DND-41 (cell line): ENCODE measurements around the gene ORMDL2.
A peak's percentile ranks its signal among the peaks of the same experiment; 100 is the strongest.

Experiments used
- ATAC-seq: fragments of 200-7000 bp; cut with Tn5 transposase; 3 replicates; pipeline ENCODE4 v1.9.1; 2021; ENCODE audit warnings: low read depth; ENCODE audit not compliant: insufficient read depth
- DNase-seq: peaks from one replicate; pipeline ENCODE4 v3.0.0-alpha.2; 2020
- H2AFZ ChIP-seq: 2 replicates; pipeline ENCODE4 v1.6.0; 2012; ENCODE audit warnings: low read depth, low read length
- H3K27ac ChIP-seq: 2 replicates; pipeline ENCODE4 v1.5.1; 2012; ENCODE audit warnings: low read length, inconsistent platforms
- H3K27me3 ChIP-seq: fragments of 200-600 bp; sonication (generic); 2 replicates; pipeline ENCODE4 v1.6.0; 2012; ENCODE audit warnings: low read length, mild to moderate bottlenecking, inconsistent platforms; ENCODE audit not compliant: insufficient read depth, poor library complexity
- H3K36me3 ChIP-seq: 2 replicates; pipeline ENCODE4 v1.5.1; 2012; ENCODE audit warnings: low read length, inconsistent platforms; ENCODE audit not compliant: insufficient read depth
- H3K4me1 ChIP-seq: 2 replicates; pipeline ENCODE4 v1.5.1; 2012; ENCODE audit warnings: mild to moderate bottlenecking, low read length; ENCODE audit not compliant: insufficient read depth
- H3K4me2 ChIP-seq: 2 replicates; pipeline ENCODE4 v1.6.0; 2012; ENCODE audit warnings: mild to moderate bottlenecking, moderate library complexity, low read length, inconsistent platforms; ENCODE audit not compliant: insufficient read depth
- H3K4me3 ChIP-seq, 2 experiments: fragments of 200-600 bp in 1 of 2; shearing (Covaris generic) in 1 of 2; 2 replicates each; pipeline ENCODE4 v1.5.1; 2012 to 2016; ENCODE audit warnings: inconsistent platforms in 2 of 2, low read length in 2 of 2, mild to moderate bottlenecking in 2 of 2, low read depth in 1 of 2, moderate library complexity in 1 of 2
- H3K79me2 ChIP-seq: 2 replicates; pipeline ENCODE4 v1.6.0; 2012; ENCODE audit warnings: low read length, inconsistent platforms; ENCODE audit not compliant: insufficient read depth
- H3K9ac ChIP-seq: 2 replicates; pipeline ENCODE4 v1.6.0; 2012; ENCODE audit warnings: low read depth, mild to moderate bottlenecking, inconsistent platforms, low read length, moderate library complexity
- H3K9me3 ChIP-seq: 2 replicates; pipeline ENCODE4 v1.5.1; 2012; ENCODE audit warnings: low read length, moderate library complexity, mild to moderate bottlenecking, inconsistent platforms; ENCODE audit not compliant: insufficient read depth, severe bottlenecking
- H4K20me1 ChIP-seq: 2 replicates; pipeline ENCODE4 v1.6.0; 2012; ENCODE audit warnings: low read length; ENCODE audit not compliant: insufficient read depth
- CTCF ChIP-seq: IDR thresholded peaks from 2 replicates; pipeline ENCODE4 v1.5.1; 2012; ENCODE audit warnings: borderline replicate concordance, low read length, moderate library complexity, mild to moderate bottlenecking; ENCODE audit not compliant: poor library complexity, severe bottlenecking; ENCODE audit errors: extremely low read depth
- EZH2 ChIP-seq: IDR thresholded peaks from 3 replicates; pipeline ENCODE4 v1.6.1; 2012; ENCODE audit warnings: borderline replicate concordance, low read depth, mild to moderate bottlenecking, moderate library complexity, low read length, inconsistent platforms; ENCODE audit not compliant: severe bottlenecking

ORMDL2 gene

GRCh38 chr12:55817345-55818139 lies at the start of gene ORMDL2, which contains the start of gene SARNP:
Gene ORMDL2 (plus strand): TSS chr12:55818041. CDS start chr12:55819000, 959 bp downstream.
Gene SARNP (minus strand): TSS chr12:55817724. CDS start chr12:55817701, 23 bp downstream.
- ATAC-seq (peak; percentile 94), DNase-seq (peak; percentile 99)
- H3K4me3 ChIP-seq, result peak within 1 kb of the TSS; percentile 79 to 86
- peaks cover 82% of the 10 kb centered on the region for H3K79me2 ChIP-seq
- H4K20me1 ChIP-seq, result peaks cover 31% of the 10 kb centered on the region
- H3K9me3 ChIP-seq, result no peaks in the 10 kb centered on the region
- H3K4me2 ChIP-seq, result peak within 1 kb of the TSS; percentile 96
- H3K27ac ChIP-seq, result peak within 1 kb of the TSS; percentile 90
- peaks cover 58% of the 10 kb centered on the region for H3K4me1 ChIP-seq
- no peaks in the 10 kb centered on the region for H3K27me3 ChIP-seq
- H3K9ac ChIP-seq, result peak within 1 kb of the TSS; percentile 74
- peaks cover 69% of the 10 kb centered on the region for H3K36me3 ChIP-seq
- TF ChIP-seq EZH2 (no peak), CTCF (no peak)
- peak within 1 kb of the TSS; percentile 84 for H2AFZ ChIP-seq

- Histone ChIP-seq H2AFZ (no peak overlapping the region), H3K9ac (no peak overlapping the region), H3K36me3 (peaks cover 73% of the 10 kb centered on the region), H3K4me2 (no peak overlapping the region), H3K9me3 (no peaks in the 10 kb centered on the region), H4K20me1 (peaks cover 9% of the 10 kb centered on the region; the same call in 1 of the 2 replicates), H3K27me3 (no peaks in the 10 kb centered on the region), H3K4me3 (no peak overlapping the region), H3K27ac (no peak overlapping the region), H3K79me2 (peaks cover 23% of the 10 kb centered on the region), H3K4me1 (no peaks in the 10 kb centered on the region)
- TF ChIP-seq EZH2, result no peak
- no peak for TF ChIP-seq CTCF
- ATAC-seq (no peak), DNase-seq (no peak)
Measured at GRCh38 chr12:55771736-55772135, 46.1 kb upstream of the ORMDL2 start.

GRCh38 chr12:55777856-55778255 lies 40.0 kb upstream of the ORMDL2 start:
- no peak overlapping the region for H3K4me2 ChIP-seq
- no peak overlapping the region for H3K27ac ChIP-seq
- H3K4me3 ChIP-seq, result no peak overlapping the region
- H3K79me2 ChIP-seq, result peaks cover 23% of the 10 kb centered on the region; the same call in 1 of the 2 replicates
- H3K36me3 ChIP-seq, result peaks cover 90% of the 10 kb centered on the region
- peaks cover 4% of the 10 kb centered on the region; the same call in 1 of the 2 replicates for H4K20me1 ChIP-seq
- H3K9me3 ChIP-seq, result no peaks in the 10 kb centered on the region
- H3K4me1 ChIP-seq, result no peaks in the 10 kb centered on the region
- ATAC-seq, result no peak
- DNase-seq, result no peak
- no peaks in the 10 kb centered on the region for H3K27me3 ChIP-seq
- H3K9ac ChIP-seq, result no peak overlapping the region
- no peak overlapping the region for H2AFZ ChIP-seq
- TF ChIP-seq CTCF (no peak), EZH2 (no peak)
